GM12874 (cell line): ENCODE data around the gene MORC1.

Source experiments
- CTCF ChIP-seq: IDR thresholded peaks from 2 replicates; pipeline ENCODE4 v1.5.1; 2011; ENCODE audit warnings: low read depth, mild to moderate bottlenecking, control low read depth, low read length, moderate library complexity; ENCODE audit not compliant: insufficient read depth

Gene MORC1

GRCh38 chr3:108940166-108940565 lies 177.8 kb downstream of the MORC1 start:
- no peak for TF ChIP-seq CTCF

- no peak for TF ChIP-seq CTCF
These were observed 180.8 kb downstream of the MORC1 start for GRCh38 chr3:108936924-108937689.

- TF ChIP-seq CTCF: no peak
These were observed 186.9 kb downstream of the MORC1 start for GRCh38 chr3:108931035-108931434.

- TF ChIP-seq CTCF: no peak
These were observed 199.1 kb downstream of the MORC1 start for GRCh38 chr3:108918866-108919265.

GRCh38 chr3:108914774-108915641 lies 202.9 kb downstream of the MORC1 start:
- TF ChIP-seq CTCF: peak; percentile 82

- no peak for TF ChIP-seq CTCF
These were observed 208.1 kb downstream of the MORC1 start for GRCh38 chr3:108909799-108910198.
